ENCODE data around the gene RALGDS. TPM values are rescaled to one million over a fixed set of nuclear protein-coding genes. Genes with fewer than 3 reads are reported as not detected.
A peak's percentile ranks its signal among the peaks of the same experiment; 100 is the strongest.

RALGDS gene
- polyA plus RNA-seq, 4 donors, result 33.0 to 49.0 (median 35.7) TPM

- Histone ChIP-seq H3K27me3 (ENCODE audit: control insufficient read depth in 3 of 3, insufficient read depth in 3 of 3, low read length in 3 of 3) (no peaks in the 10 kb centered on the region), H3K9me3 (ENCODE audit: control insufficient read depth in 2 of 2, insufficient read depth in 1 of 2, low read depth in 1 of 2, low read length in 1 of 2) (no peaks in the 10 kb centered on the region), H3K4me3 (ENCODE audit: low read depth in 1 of 3, low read length in 3 of 3) (no peak overlapping the region), H3K4me1 (ENCODE audit: control insufficient read depth in 3 of 3, insufficient read depth in 2 of 3, low read depth in 1 of 3, low read length in 2 of 3) (peaks cover 14 to 45% (median 17%) of the 10 kb centered on the region in 3 donors), H3K27ac (ENCODE audit: low read depth in 1 of 3, low read length in 2 of 3) (peak overlapping the region; percentile 86 to 100 (median 93)), H3K36me3 (ENCODE audit: control insufficient read depth in 3 of 3, insufficient read depth in 2 of 3, low read depth in 1 of 3, low read length in 3 of 3) (peaks cover 0 to 62% (median 0%) of the 10 kb centered on the region in 3 donors)
- no peak for FAIRE-seq
- DNase-seq, result peak; percentile 94 to 98
- WGBS, 3 donors, result 14 to 19% (median 16%) methylated on average over 21 of the region's 21 CpGs
These were observed 12.8 kb upstream of the RALGDS start for GRCh38 chr9:133133681-133134387.

GRCh38 chr9:133132174-133132573, 11.1 kb upstream of the RALGDS start:
- Histone ChIP-seq H3K9me3 (ENCODE audit: control insufficient read depth in 2 of 2, insufficient read depth in 1 of 2, low read depth in 1 of 2, low read length in 1 of 2) (no peaks in the 10 kb centered on the region), H3K27me3 (ENCODE audit: control insufficient read depth in 3 of 3, insufficient read depth in 3 of 3, low read length in 3 of 3) (no peaks in the 10 kb centered on the region), H3K36me3 (ENCODE audit: control insufficient read depth in 3 of 3, insufficient read depth in 2 of 3, low read depth in 1 of 3, low read length in 3 of 3) (peaks cover 0 to 64% (median 0%) of the 10 kb centered on the region in 3 donors), H3K4me3 (ENCODE audit: low read depth in 1 of 3, low read length in 3 of 3) (no peak overlapping the region), H3K4me1 (ENCODE audit: control insufficient read depth in 3 of 3, insufficient read depth in 2 of 3, low read depth in 1 of 3, low read length in 2 of 3) (peaks cover 13 to 36% (median 17%) of the 10 kb centered on the region in 3 donors), H3K27ac (ENCODE audit: low read depth in 1 of 3, low read length in 2 of 3) (peak overlapping the region in 1 of 3 donors; percentile 67)
- no peak for FAIRE-seq
- no peak for DNase-seq
- 83 to 87% (median 83%) methylated on average over 16 of the region's 16 CpGs for WGBS, 3 donors

GRCh38 chr9:133131506-133131905, 10.5 kb upstream of the RALGDS start:
- DNase-seq, result no peak
- peak overlapping the region in 2 of 3 donors; percentile 67 to 75 for H3K27ac ChIP-seq (ENCODE audit: low read depth in 1 of 3, low read length in 2 of 3)
- peaks cover 13 to 36% (median 19%) of the 10 kb centered on the region in 3 donors for H3K4me1 ChIP-seq (ENCODE audit: control insufficient read depth in 3 of 3, insufficient read depth in 2 of 3, low read depth in 1 of 3, low read length in 2 of 3)
- 89 to 95% (median 90%) methylated on average over 5 of the region's 5 CpGs for WGBS, 3 donors
- peaks cover 0 to 69% (median 0%) of the 10 kb centered on the region in 3 donors for H3K36me3 ChIP-seq (ENCODE audit: control insufficient read depth in 3 of 3, insufficient read depth in 2 of 3, low read depth in 1 of 3, low read length in 3 of 3)
- H3K4me3 ChIP-seq (ENCODE audit: low read depth in 1 of 3, low read length in 3 of 3), result no peak overlapping the region
- no peaks in the 10 kb centered on the region for H3K9me3 ChIP-seq (ENCODE audit: control insufficient read depth in 2 of 2, insufficient read depth in 1 of 2, low read depth in 1 of 2, low read length in 1 of 2)
- FAIRE-seq, result no peak
- no peaks in the 10 kb centered on the region for H3K27me3 ChIP-seq (ENCODE audit: control insufficient read depth in 3 of 3, insufficient read depth in 3 of 3, low read length in 3 of 3)

- FAIRE-seq, result no peak
- Histone ChIP-seq H3K9me3 (ENCODE audit: control insufficient read depth in 2 of 2, insufficient read depth in 1 of 2, low read depth in 1 of 2, low read length in 1 of 2) (no peaks in the 10 kb centered on the region), H3K36me3 (ENCODE audit: control insufficient read depth in 3 of 3, insufficient read depth in 2 of 3, low read depth in 1 of 3, low read length in 3 of 3) (peaks cover 0 to 73% (median 0%) of the 10 kb centered on the region in 3 donors), H3K4me1 (ENCODE audit: control insufficient read depth in 3 of 3, insufficient read depth in 2 of 3, low read depth in 1 of 3, low read length in 2 of 3) (peaks cover 9 to 36% (median 15%) of the 10 kb centered on the region in 3 donors), H3K27ac (ENCODE audit: low read depth in 1 of 3, low read length in 2 of 3) (peak overlapping the region in 2 of 3 donors; percentile 76 to 79), H3K4me3 (ENCODE audit: low read depth in 1 of 3, low read length in 3 of 3) (peak overlapping the region in 1 of 3 donors; percentile 50), H3K27me3 (ENCODE audit: control insufficient read depth in 3 of 3, insufficient read depth in 3 of 3, low read length in 3 of 3) (no peaks in the 10 kb centered on the region)
- peak in 1 of 2 donors; percentile 60 for DNase-seq
- WGBS, 3 donors, result 57 to 84% (median 75%) methylated on average over 10 of the region's 10 CpGs
These were observed 9.7 kb upstream of the RALGDS start for GRCh38 chr9:133130685-133131244.

GRCh38 chr9:133129001-133129795, 8.2 kb upstream of the RALGDS start:
- Histone ChIP-seq H3K4me3 (ENCODE audit: low read depth in 1 of 3, low read length in 3 of 3) (no peak overlapping the region), H3K4me1 (ENCODE audit: control insufficient read depth in 3 of 3, insufficient read depth in 2 of 3, low read depth in 1 of 3, low read length in 2 of 3) (peaks cover 4 to 22% (median 10%) of the 10 kb centered on the region in 3 donors), H3K9me3 (ENCODE audit: control insufficient read depth in 2 of 2, insufficient read depth in 1 of 2, low read depth in 1 of 2, low read length in 1 of 2) (no peaks in the 10 kb centered on the region), H3K36me3 (ENCODE audit: control insufficient read depth in 3 of 3, insufficient read depth in 2 of 3, low read depth in 1 of 3, low read length in 3 of 3) (peaks cover 0 to 65% (median 0%) of the 10 kb centered on the region in 3 donors), H3K27me3 (ENCODE audit: control insufficient read depth in 3 of 3, insufficient read depth in 3 of 3, low read length in 3 of 3) (no peaks in the 10 kb centered on the region), H3K27ac (ENCODE audit: low read depth in 1 of 3, low read length in 2 of 3) (peak overlapping the region in 1 of 3 donors; percentile 5)
- FAIRE-seq (no peak), DNase-seq (no peak)
- WGBS, 3 donors, result 70 to 85% (median 72%) methylated on average over 22 to 29 of the region's 29 CpGs

GRCh38 chr9:133128152-133128551, 7.1 kb upstream of the RALGDS start:
- Histone ChIP-seq H3K9me3 (ENCODE audit: control insufficient read depth in 2 of 2, insufficient read depth in 1 of 2, low read depth in 1 of 2, low read length in 1 of 2) (no peaks in the 10 kb centered on the region), H3K4me1 (ENCODE audit: control insufficient read depth in 3 of 3, insufficient read depth in 2 of 3, low read depth in 1 of 3, low read length in 2 of 3) (peaks cover 0 to 21% (median 6%) of the 10 kb centered on the region in 3 donors), H3K27me3 (ENCODE audit: control insufficient read depth in 3 of 3, insufficient read depth in 3 of 3, low read length in 3 of 3) (no peaks in the 10 kb centered on the region), H3K36me3 (ENCODE audit: control insufficient read depth in 3 of 3, insufficient read depth in 2 of 3, low read depth in 1 of 3, low read length in 3 of 3) (peaks cover 0 to 62% (median 0%) of the 10 kb centered on the region in 3 donors), H3K4me3 (ENCODE audit: low read depth in 1 of 3, low read length in 3 of 3) (peak overlapping the region in 1 of 3 donors; percentile 11), H3K27ac (ENCODE audit: low read depth in 1 of 3, low read length in 2 of 3) (peak overlapping the region in 2 of 3 donors; percentile 41 to 86)
- WGBS, 3 donors, result 84 to 88% (median 88%) methylated on average over 13 of the region's 13 CpGs
- FAIRE-seq (no peak), DNase-seq (no peak)

GRCh38 chr9:133127340-133127981, 6.4 kb upstream of the RALGDS start:
- 65 to 79% (median 72%) methylated on average over 23 of the region's 23 CpGs for WGBS, 3 donors
- peak in 1 of 2 donors; percentile 49 for DNase-seq
- Histone ChIP-seq H3K27ac (ENCODE audit: low read depth in 1 of 3, low read length in 2 of 3) (peak overlapping the region in 2 of 3 donors; percentile 59 to 86), H3K27me3 (ENCODE audit: control insufficient read depth in 3 of 3, insufficient read depth in 3 of 3, low read length in 3 of 3) (no peaks in the 10 kb centered on the region), H3K36me3 (ENCODE audit: control insufficient read depth in 3 of 3, insufficient read depth in 2 of 3, low read depth in 1 of 3, low read length in 3 of 3) (peaks cover 0 to 56% (median 0%) of the 10 kb centered on the region in 3 donors), H3K9me3 (ENCODE audit: control insufficient read depth in 2 of 2, insufficient read depth in 1 of 2, low read depth in 1 of 2, low read length in 1 of 2) (no peaks in the 10 kb centered on the region), H3K4me1 (ENCODE audit: control insufficient read depth in 3 of 3, insufficient read depth in 2 of 3, low read depth in 1 of 3, low read length in 2 of 3) (peaks cover 0 to 22% (median 8%) of the 10 kb centered on the region in 3 donors), H3K4me3 (ENCODE audit: low read depth in 1 of 3, low read length in 3 of 3) (no peak overlapping the region)
- no peak for FAIRE-seq
